Natural killer cell (primary cell): ENCODE results near the gene GSTA4. TPM values are rescaled to one million over a fixed set of nuclear protein-coding genes. Genes with fewer than 3 reads are reported as not detected.

Source experiments
- ATAC-seq, 3 donors: fragments of 150-1000 bp in 2 of 3; fragments of 200-7000 bp in 1 of 3; cut with Tn5 transposase; 1 replicate in 1 of 3; 2 replicates in 2 of 3; pipeline ENCODE4 v1.10.0; 2021; ENCODE audit warnings: mild to moderate bottlenecking in 2 of 3, moderate library complexity in 2 of 3
- DNase-seq, 2 donors: peaks; one replicate each; pipeline versions ENCODE4 v3.0.0 to v3.0.0-alpha.2; 2013 to 2021; ENCODE audit warnings: mixed read lengths in 1 of 2
- H3K27ac ChIP-seq: one replicate; pipeline ENCODE4 v1.5.1; 2013; ENCODE audit warnings: mild to moderate bottlenecking, low read length
- H3K27me3 ChIP-seq: one replicate; pipeline ENCODE4 v1.6.1; 2013; ENCODE audit warnings: low read length; ENCODE audit not compliant: control insufficient read depth, insufficient read depth
- H3K36me3 ChIP-seq: one replicate; pipeline ENCODE4 v1.6.1; 2013; ENCODE audit warnings: low read length; ENCODE audit not compliant: control insufficient read depth, insufficient read depth
- H3K4me1 ChIP-seq: one replicate; pipeline ENCODE4 v1.6.1; 2013; ENCODE audit warnings: low read length; ENCODE audit not compliant: control insufficient read depth, insufficient read depth
- H3K4me3 ChIP-seq: one replicate; pipeline ENCODE4 v1.5.1; 2013; ENCODE audit warnings: low read length
- H3K9me3 ChIP-seq: one replicate; pipeline ENCODE4 v1.6.1; 2013; ENCODE audit warnings: low read length; ENCODE audit not compliant: control insufficient read depth, insufficient read depth
- H3K27ac Mint-ChIP-seq, 2 donors: one replicate each; pipeline ENCODE4 v1.8.0; 2022; ENCODE audit warnings: mild to moderate bottlenecking in 2 of 2, mixed read lengths in 2 of 2, moderate library complexity in 1 of 2
- H3K27me3 Mint-ChIP-seq, 2 donors: one replicate each; pipeline ENCODE4 v1.8.0; 2022; ENCODE audit warnings: low read depth in 2 of 2, mixed read lengths in 2 of 2
- H3K36me3 Mint-ChIP-seq: one replicate; pipeline ENCODE4 v1.8.0; 2022; ENCODE audit warnings: mixed read lengths
- H3K4me1 Mint-ChIP-seq, 2 donors: one replicate each; pipeline ENCODE4 v1.8.0; 2022; ENCODE audit warnings: mixed read lengths in 2 of 2
- H3K4me3 Mint-ChIP-seq: one replicate; pipeline ENCODE4 v1.8.0; 2022; ENCODE audit warnings: mild to moderate bottlenecking, moderate library complexity, mixed read lengths
- H3K9me3 Mint-ChIP-seq, 2 donors: one replicate each; pipeline ENCODE4 v1.8.0; 2022; ENCODE audit warnings: mixed read lengths in 2 of 2
- WGBS: methylation state at CpG from one replicate; pipeline ENCODE4 v1.1.7; 2013; ENCODE audit warnings: missing lambda C conversion rate; ENCODE audit not compliant: insufficient coverage; 5-methylcytosine and 5-hydroxymethylcytosine counted together
- intact Hi-C: fragments of 100-400 bp; cut with micrococcal nuclease; formaldehyde crosslinking; loops from one replicate; pipeline ENCODE4 v1.14.2; 2022
- total RNA-seq, 4 donors: library from RNA; stranded (reverse); fragments of 120-200 nt in 1 of 4; gene quantifications; one replicate each; pipeline versions ENCODE4 v1.2.3 to v1.2.4, GENCODE V29; 2013 to 2022
- TF ChIP-seq, protein P1 (sequence below): fragments of 200-600 bp; IDR thresholded peaks from one replicate; pipeline ENCODE4 v1.8.0; 2022; ENCODE audit warnings: antibody characterized with exemption

The GSTA4 gene
- total RNA-seq, 3 donors from 2014 or later (not counting 1 experiment from before 2014, with no cell fraction given): 0.55 to 2.5 (median 1.8) TPM

GRCh38 chr6:53027131-53027718, 32.1 kb upstream of the GSTA4 start:
- no peak for DNase-seq
- Mint-ChIP-seq H3K4me1 (peaks cover 0 to 5% of the 10 kb centered on the region in 2 donors), H3K4me3 (no peak overlapping the region), H3K27ac (no peak overlapping the region), H3K27me3 (no peaks in the 10 kb centered on the region), H3K36me3 (peaks cover 7% of the 10 kb centered on the region), H3K9me3 (no peaks in the 10 kb centered on the region)
- TF ChIP-seq, protein P1, sequence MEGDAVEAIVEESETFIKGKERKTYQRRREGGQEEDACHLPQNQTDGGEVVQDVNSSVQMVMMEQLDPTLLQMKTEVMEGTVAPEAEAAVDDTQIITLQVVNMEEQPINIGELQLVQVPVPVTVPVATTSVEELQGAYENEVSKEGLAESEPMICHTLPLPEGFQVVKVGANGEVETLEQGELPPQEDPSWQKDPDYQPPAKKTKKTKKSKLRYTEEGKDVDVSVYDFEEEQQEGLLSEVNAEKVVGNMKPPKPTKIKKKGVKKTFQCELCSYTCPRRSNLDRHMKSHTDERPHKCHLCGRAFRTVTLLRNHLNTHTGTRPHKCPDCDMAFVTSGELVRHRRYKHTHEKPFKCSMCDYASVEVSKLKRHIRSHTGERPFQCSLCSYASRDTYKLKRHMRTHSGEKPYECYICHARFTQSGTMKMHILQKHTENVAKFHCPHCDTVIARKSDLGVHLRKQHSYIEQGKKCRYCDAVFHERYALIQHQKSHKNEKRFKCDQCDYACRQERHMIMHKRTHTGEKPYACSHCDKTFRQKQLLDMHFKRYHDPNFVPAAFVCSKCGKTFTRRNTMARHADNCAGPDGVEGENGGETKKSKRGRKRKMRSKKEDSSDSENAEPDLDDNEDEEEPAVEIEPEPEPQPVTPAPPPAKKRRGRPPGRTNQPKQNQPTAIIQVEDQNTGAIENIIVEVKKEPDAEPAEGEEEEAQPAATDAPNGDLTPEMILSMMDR: no peak
- no peak for ATAC-seq
- no peaks in the 10 kb centered on the region for H3K27me3 ChIP-seq
- H3K27ac ChIP-seq: no peak overlapping the region
- intact Hi-C loops: no loop called here
- H3K4me1 ChIP-seq: no peaks in the 10 kb centered on the region
- no peak overlapping the region for H3K4me3 ChIP-seq
- H3K9me3 ChIP-seq: no peaks in the 10 kb centered on the region
- peaks cover 37% of the 10 kb centered on the region for H3K36me3 ChIP-seq
- 96% methylated on average over 3 of the region's 5 CpGs for WGBS

- H3K27me3 Mint-ChIP-seq: no peaks in the 10 kb centered on the region
- H3K27ac ChIP-seq: no peak overlapping the region
- H3K27ac Mint-ChIP-seq: no peak overlapping the region
- TF ChIP-seq, protein P1: no peak
- intact Hi-C loops: no loop called here
- no peak overlapping the region for H3K4me3 ChIP-seq
- peaks cover under 1 to 5% of the 10 kb centered on the region in 2 donors for H3K4me1 Mint-ChIP-seq
- H3K36me3 Mint-ChIP-seq: peaks cover 7% of the 10 kb centered on the region
- DNase-seq (no peak), ATAC-seq (no peak)
- peaks cover 36% of the 10 kb centered on the region for H3K36me3 ChIP-seq
- no peaks in the 10 kb centered on the region for H3K4me1 ChIP-seq
- WGBS: 95% methylated on average over 3 of the region's 3 CpGs
- H3K9me3 ChIP-seq: no peaks in the 10 kb centered on the region
- no peak overlapping the region for H3K4me3 Mint-ChIP-seq
- no peaks in the 10 kb centered on the region for H3K9me3 Mint-ChIP-seq
- no peaks in the 10 kb centered on the region for H3K27me3 ChIP-seq
These were observed 31.4 kb upstream of the GSTA4 start for GRCh38 chr6:53026526-53026925.

GRCh38 chr6:53023323-53023722, 28.2 kb upstream of the GSTA4 start:
- H3K36me3 Mint-ChIP-seq: peaks cover 7% of the 10 kb centered on the region
- Histone ChIP-seq H3K4me3 (no peak overlapping the region), H3K9me3 (no peaks in the 10 kb centered on the region), H3K4me1 (no peaks in the 10 kb centered on the region), H3K36me3 (peaks cover 12% of the 10 kb centered on the region), H3K27ac (no peak overlapping the region), H3K27me3 (no peaks in the 10 kb centered on the region)
- H3K4me1 Mint-ChIP-seq: peaks cover 5% of the 10 kb centered on the region in 2 donors
- H3K27me3 Mint-ChIP-seq: no peaks in the 10 kb centered on the region
- no peaks in the 10 kb centered on the region for H3K9me3 Mint-ChIP-seq
- TF ChIP-seq, protein P1: no peak
- ATAC-seq (no peak), DNase-seq (no peak)
- WGBS: 100% methylated on average over 1 of the region's 1 CpG
- no peak overlapping the region for H3K27ac Mint-ChIP-seq
- intact Hi-C loops: no loop called here
- H3K4me3 Mint-ChIP-seq: no peak overlapping the region
